Inferior parietal cortex (tissue), 1 donor: ENCODE results near the gene RPS6KA1.

Experiments
- DNase-seq: peaks from one replicate; pipeline ENCODE4 v3.0.0-alpha.2; 2016; ENCODE audit errors: extremely low spot score

RPS6KA1 gene

GRCh38 chr1:26531651-26532131 is 2.1 kb downstream of the RPS6KA1 start:
- no peak for DNase-seq

- no peak for DNase-seq
These were observed 4.5 kb downstream of the RPS6KA1 start for GRCh38 chr1:26533951-26534509.

GRCh38 chr1:26535201-26535600 is 5.6 kb downstream of the RPS6KA1 start:
- no peak for DNase-seq

GRCh38 chr1:26536081-26536480 is 6.5 kb downstream of the RPS6KA1 start:
- DNase-seq, result no peak

- no peak for DNase-seq
These were observed 7.0 kb downstream of the RPS6KA1 start for GRCh38 chr1:26536521-26536920.

GRCh38 chr1:26537951-26538352 is 8.4 kb downstream of the RPS6KA1 start:
- no peak for DNase-seq

GRCh38 chr1:26538480-26539412 is 9.2 kb downstream of the RPS6KA1 start:
- no peak for DNase-seq

GRCh38 chr1:26539722-26540121 is 10.2 kb downstream of the RPS6KA1 start:
- DNase-seq, result no peak

GRCh38 chr1:26540351-26540750 is 10.8 kb downstream of the RPS6KA1 start:
- no peak for DNase-seq

- DNase-seq, result no peak
These were observed 11.9 kb downstream of the RPS6KA1 start for GRCh38 chr1:26541431-26541815.

GRCh38 chr1:26541816-26542711 is 12.5 kb downstream of the RPS6KA1 start:
- DNase-seq, result no peak

GRCh38 chr1:26542771-26543451 is 13.3 kb downstream of the RPS6KA1 start:
- DNase-seq, result no peak

GRCh38 chr1:26543462-26543861 is 13.9 kb downstream of the RPS6KA1 start:
- DNase-seq, result no peak

GRCh38 chr1:26544126-26544525 is 14.6 kb downstream of the RPS6KA1 start:
- no peak for DNase-seq

GRCh38 chr1:26545969-26546323 is 16.4 kb downstream of the RPS6KA1 start:
- DNase-seq, result no peak

GRCh38 chr1:26546375-26546774 is 16.8 kb downstream of the RPS6KA1 start:
- no peak for DNase-seq

- no peak for DNase-seq
These were observed 17.3 kb downstream of the RPS6KA1 start for GRCh38 chr1:26546819-26547218.

GRCh38 chr1:26548841-26549240 is 19.3 kb downstream of the RPS6KA1 start:
- no peak for DNase-seq

GRCh38 chr1:26550946-26551345 is 21.4 kb downstream of the RPS6KA1 start:
- DNase-seq, result no peak

- no peak for DNase-seq
These were observed 23.2 kb downstream of the RPS6KA1 start for GRCh38 chr1:26552720-26553119.

- no peak for DNase-seq
These were observed 24.6 kb downstream of the RPS6KA1 start for GRCh38 chr1:26553942-26554682.
